A549 treated with GW870086 at 1 μM for 4 hours (cell line): Measurements from ENCODE around the gene MAP3K3. TPM values are rescaled to one million over a fixed set of nuclear protein-coding genes. Genes with fewer than 3 reads are reported as not detected.

Experiments
- total RNA-seq: library from RNA; stranded (reverse); fragments of 200-300 nt; extraction: Qiagen RNA extraction; gene quantifications from 5 replicates; pipeline ENCODE4 v1.2.3, GENCODE V29; 2022; ENCODE audit warnings: low read depth

The MAP3K3 gene
- total RNA-seq, result 13.1 to 17.9 TPM (median 16.0 TPM) in 5 replicates

DNA sequence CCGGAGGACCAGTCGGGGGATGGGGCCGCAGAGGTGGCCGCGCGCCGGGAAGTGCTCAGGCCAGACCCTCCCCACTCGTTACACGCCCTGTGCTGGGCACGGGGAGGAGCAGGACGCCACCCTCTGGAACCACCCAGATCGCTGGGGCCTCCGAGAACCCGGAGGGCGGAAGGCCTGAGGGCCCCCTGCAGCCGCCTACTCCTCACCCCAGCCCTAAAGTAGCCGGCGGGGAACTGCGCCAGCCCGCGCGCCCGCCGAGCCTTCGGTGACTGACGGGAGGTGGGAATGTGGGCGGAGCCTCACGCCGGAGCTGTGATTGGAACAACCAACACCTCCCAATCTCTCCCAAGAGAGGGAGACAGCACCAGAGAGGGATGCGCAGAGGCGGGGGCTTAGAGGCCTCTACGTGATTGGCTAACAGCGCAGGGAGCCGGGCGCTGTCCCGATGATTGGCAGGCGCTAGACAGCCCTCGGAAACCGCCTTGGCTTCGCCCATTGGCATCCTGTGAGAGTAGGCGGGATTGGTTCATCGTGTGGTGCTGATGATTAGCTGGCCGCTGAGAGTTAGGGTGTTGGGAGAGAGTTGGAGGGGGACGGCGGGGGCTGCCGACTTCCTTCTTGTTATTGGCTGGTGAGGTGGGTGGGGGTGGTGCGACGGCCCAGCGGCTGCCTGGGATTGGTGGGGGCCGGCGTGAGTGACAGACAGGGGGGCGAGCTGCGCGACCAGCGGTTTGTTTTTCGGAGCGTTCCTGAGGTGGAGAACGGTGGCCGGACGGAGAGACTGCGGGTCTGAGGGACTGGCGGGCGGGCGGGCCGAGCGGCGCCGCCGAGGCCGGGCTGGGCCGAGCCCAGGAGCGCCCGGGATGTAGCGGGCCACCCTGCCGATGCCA lies at the start of gene MAP3K3:
Gene MAP3K3 (plus strand): TSS at position 734 of the 890 bp plus-strand sequence. CDS start 343 bp downstream, outside the sequence.

DNA sequence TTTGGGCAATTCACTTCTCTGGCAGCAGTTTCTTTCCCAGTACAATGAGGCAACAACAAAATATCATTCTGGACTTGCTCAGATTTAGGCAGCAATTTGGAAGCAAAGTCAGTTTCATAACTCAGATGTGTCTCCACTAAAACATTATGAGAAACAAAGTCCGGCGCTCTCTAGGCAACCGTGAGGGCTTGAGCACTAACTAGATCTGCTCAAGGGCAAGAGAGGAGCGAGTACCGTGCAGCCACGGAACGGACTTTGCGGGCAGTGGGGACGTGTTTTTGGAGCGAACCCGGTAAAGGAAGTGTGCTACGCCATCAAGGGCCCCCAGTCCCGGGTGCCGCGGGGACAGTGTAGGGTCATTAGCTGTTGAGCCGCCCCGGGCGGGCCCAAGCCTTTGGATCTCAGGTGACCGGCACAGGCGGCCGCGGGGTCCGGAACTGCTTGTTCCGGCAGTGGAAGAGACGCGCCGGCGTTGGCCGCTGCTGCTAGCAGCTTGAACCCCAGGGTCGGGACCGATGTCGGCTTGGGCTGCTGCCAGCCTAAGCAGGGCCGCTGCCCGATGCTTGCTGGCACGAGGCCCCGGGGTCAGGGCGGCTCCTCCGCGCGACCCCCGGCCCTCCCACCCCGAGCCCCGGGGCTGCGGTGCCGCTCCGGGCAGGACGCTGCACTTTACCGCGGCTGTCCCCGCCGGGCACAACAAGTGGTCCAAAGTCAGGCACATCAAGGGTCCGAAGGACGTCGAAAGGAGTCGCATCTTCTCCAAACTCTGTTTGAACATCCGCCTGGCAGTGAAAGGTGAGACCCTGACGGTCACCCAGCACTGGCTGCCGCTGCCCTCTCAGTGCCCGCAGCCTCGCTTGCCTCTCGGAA lies 21.4 kb upstream of the MAP3K3 start, which contains the start of gene TACO1:
Gene TACO1 (plus strand): TSS at position 327 of the 870 bp plus-strand sequence. CDS start 189 bp downstream, at position 516.

DNA sequence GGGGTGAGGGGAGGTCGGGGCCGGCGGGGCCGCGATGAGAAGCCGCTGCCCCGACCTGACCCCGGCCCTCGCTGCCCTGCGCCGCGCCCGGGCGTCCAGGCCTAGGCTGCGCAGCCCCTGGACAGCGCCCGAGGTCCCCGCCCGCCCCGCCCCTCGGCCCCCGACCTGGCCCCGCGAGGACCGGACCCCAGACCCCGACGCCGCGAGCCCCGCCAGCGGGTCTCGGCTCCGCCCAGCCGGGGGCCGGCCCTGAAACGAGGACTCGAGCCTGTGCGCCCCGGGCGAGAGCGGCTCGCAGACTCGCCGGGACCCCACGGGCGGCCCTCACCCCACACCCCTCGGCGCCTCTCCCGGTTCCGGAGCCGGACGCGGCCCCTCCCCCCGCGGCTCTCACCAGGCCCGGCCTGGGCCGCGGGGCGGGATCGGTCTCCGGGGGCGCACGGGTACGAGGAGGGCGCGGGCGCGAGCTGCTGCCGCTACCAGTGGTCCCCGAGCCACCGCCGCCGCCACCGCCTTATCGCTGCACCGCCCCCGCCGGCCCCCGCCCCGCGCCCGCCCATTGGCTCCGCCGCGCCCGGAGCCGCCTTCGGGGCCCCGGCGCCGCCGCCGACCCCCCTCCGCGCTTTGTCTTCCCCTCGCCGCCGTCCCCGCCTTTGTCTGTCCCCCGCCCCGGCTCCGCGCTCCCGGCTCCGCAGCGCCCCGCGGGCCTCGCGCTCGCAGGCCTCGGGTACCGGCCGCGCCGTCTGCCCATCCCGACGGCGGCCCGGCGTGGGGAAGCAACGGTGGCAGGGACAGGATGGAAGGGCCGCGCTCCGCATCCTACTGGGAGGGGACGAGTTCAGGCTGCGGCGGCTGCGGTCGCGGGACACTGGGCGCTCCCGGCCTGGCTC lies 77.7 kb downstream of the MAP3K3 start, which contains the start of gene LIMD2:
Gene LIMD2 (minus strand): TSS at position 488 of the 890 bp plus-strand sequence. CDS start 827 bp downstream, outside the sequence.

DNA sequence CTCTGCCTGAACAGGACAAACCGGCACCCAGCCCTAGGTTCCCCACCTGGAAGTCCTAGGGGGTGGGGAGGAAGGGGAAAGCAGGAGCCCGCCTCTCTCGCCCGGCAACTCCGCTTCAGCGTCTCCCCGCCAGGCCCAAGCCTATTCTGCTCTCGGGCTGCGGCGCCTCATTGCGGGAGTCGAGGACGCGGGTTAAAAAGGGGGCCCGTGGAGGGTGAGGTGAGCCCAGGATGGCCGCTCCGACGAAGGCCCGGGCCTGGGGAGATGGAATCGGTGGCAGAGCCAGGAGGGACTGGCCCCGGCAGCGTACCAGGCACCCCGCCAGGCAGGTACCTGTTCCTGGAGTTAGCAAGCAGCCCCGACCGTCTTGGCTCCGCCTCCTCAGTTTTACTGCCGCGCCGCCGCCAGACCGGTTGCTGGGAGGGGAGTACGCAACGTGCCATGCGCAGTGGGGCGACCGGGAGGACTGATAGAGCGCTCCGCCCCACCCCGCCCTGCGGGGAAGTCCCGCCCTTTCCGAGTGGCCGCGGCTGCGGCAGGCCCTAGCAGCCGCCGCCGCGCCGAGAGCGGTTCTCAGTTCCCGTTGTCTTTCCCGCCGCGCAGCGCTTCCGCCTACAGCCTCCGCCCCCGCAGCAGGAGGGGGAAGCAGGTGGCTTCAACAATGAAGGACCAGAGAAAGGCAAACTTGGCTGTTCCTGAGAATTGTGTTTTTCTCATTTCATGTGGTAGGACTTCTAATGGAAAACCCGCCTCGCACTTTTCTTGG lies 119.4 kb downstream of the MAP3K3 start, which contains the start of gene STRADA:
Gene STRADA (minus strand): TSS at position 392 of the 766 bp plus-strand sequence. CDS start 13,430 bp downstream, outside the sequence.

Other genes starting within 250 kb of the MAP3K3 start
- 28.5 to 37.6 TPM (median 35.8 TPM) in 5 replicates for gene CYB561, start 176.1 kb upstream of the MAP3K3 start, total RNA-seq
- 0.94 to 2.1 TPM (median 1.7 TPM) in 5 replicates for gene ACE, start 145.4 kb upstream of the MAP3K3 start, total RNA-seq
- gene KCNH6, start 99.1 kb upstream of the MAP3K3 start, total RNA-seq, result not detected in 5 replicates
- 44.6 to 64.5 TPM (median 55.8 TPM) in 5 replicates for gene DCAF7, start 71.9 kb upstream of the MAP3K3 start, total RNA-seq
- 49.0 to 57.3 TPM (median 55.2 TPM) in 5 replicates for gene TACO1, start 21.5 kb upstream of the MAP3K3 start, total RNA-seq
- gene LIMD2, start 77.7 kb downstream of the MAP3K3 start, total RNA-seq, result 8.3 to 12.9 TPM (median 11.1 TPM) in 5 replicates
- gene STRADA, start 119.4 kb downstream of the MAP3K3 start, total RNA-seq, result 23.8 to 26.8 TPM (median 25.4 TPM) in 5 replicates
- 88.0 to 123 TPM (median 102 TPM) in 5 replicates for gene CCDC47, start 151.2 kb downstream of the MAP3K3 start, total RNA-seq
- gene DDX42, start 151.8 kb downstream of the MAP3K3 start, total RNA-seq, result 86.4 to 99.2 TPM (median 98.0 TPM) in 5 replicates
- gene PSMC5, start 205.0 kb downstream of the MAP3K3 start, total RNA-seq, result 205 to 229 TPM (median 215 TPM) in 5 replicates
- gene FTSJ3, start 205.2 kb downstream of the MAP3K3 start, total RNA-seq, result 49.7 to 66.5 TPM (median 55.4 TPM) in 5 replicates
- gene SMARCD2, start 220.3 kb downstream of the MAP3K3 start, total RNA-seq, result 50.2 to 63.7 TPM (median 60.2 TPM) in 5 replicates